Measurements from ENCODE around the gene FOSB. TPM values are rescaled to one million over a fixed set of nuclear protein-coding genes. Genes with fewer than 3 reads are reported as not detected.

The FOSB gene
- total and polyA plus RNA-seq, 9 of the 15 experiments (the other 6 are each of a cell fraction or from before 2014, with no cell fraction given), result 0.11 to 2.7 (median 0.73) TPM

GRCh38 chr19:45443462-45444317, 24.1 kb upstream of the FOSB start (continued):
- TF ChIP-seq ZNF280B (CRISPR knock-in tag; IDR thresholded peaks at IDR 0.05) (no peak), PHF8 (IDR thresholded peaks at IDR 0.05; ENCODE audit: borderline replicate concordance, low read length) (peak; percentile 40; the same call in 1 of the 2 replicates), TGIF2 (CRISPR knock-in tag; IDR thresholded peaks at IDR 0.05) (no peak), E2F4 (CRISPR knock-in tag; IDR thresholded peaks at IDR 0.05; ENCODE audit: low read depth) (no peak), ETV1 (tag; conservative IDR thresholded peaks at IDR 0.05; ENCODE audit: low read depth) (peak; percentile 97), ZNF280A (IDR thresholded peaks at IDR 0.05; ENCODE audit: low read depth, partially characterized antibody) (no peak), ZC3H11A (IDR thresholded peaks at IDR 0.05; ENCODE audit: low read depth, low read length) (0 out of 2 replicates have a peak, but pooled peaks have one; percentile 19), ZNF431 (CRISPR knock-in tag; IDR thresholded peaks at IDR 0.05) (no peak), ZNF146 (CRISPR knock-in tag; IDR thresholded peaks at IDR 0.05; ENCODE audit: unreplicated experiment) (no peak), RREB1 (CRISPR knock-in tag; IDR thresholded peaks at IDR 0.05) (no peak), CREB3L1 (IDR thresholded peaks at IDR 0.05; ENCODE audit: borderline replicate concordance, low read depth) (no peak), THRAP3 (IDR thresholded peaks at IDR 0.05; ENCODE audit: borderline replicate concordance) (no peak), SOX6 (IDR thresholded peaks at IDR 0.05) (peak; percentile 79), TAF7 (tag; IDR thresholded peaks at IDR 0.05) (no peak), POLR2G (IDR thresholded peaks at IDR 0.05; ENCODE audit: low read depth, low read length) (peak; percentile 82)
